Kidney (tissue), 14 donors: ENCODE measurements around the gene ENO3. TPM values are rescaled to one million over a fixed set of nuclear protein-coding genes. Genes with fewer than 3 reads are reported as not detected.

Experiments used
- DNase-seq, 5 donors: peaks; one replicate each; pipeline ENCODE4 v3.0.0-alpha.2; 2013 to 2020
- FAIRE-seq: peaks from 2 replicates; lab custom pipeline; 2012; peaks lifted over from hg19 to GRCh38; lab: Jason Lieb, UNC
- H3K27ac ChIP-seq, 2 donors: one replicate each; pipeline ENCODE4 v1.7.0; 2013; ENCODE audit warnings: low read depth in 2 of 2, low read length in 2 of 2, inconsistent platforms in 1 of 2
- H3K27me3 ChIP-seq: one replicate; pipeline ENCODE4 v1.7.1; 2013; ENCODE audit warnings: low read length, inconsistent platforms; ENCODE audit not compliant: control insufficient read depth, insufficient read depth
- H3K36me3 ChIP-seq, 3 donors: one replicate each; pipeline versions ENCODE4 v1.7.0 to v1.7.1; 2013; ENCODE audit warnings: low read length in 3 of 3, control low read depth in 1 of 3, inconsistent platforms in 1 of 3; ENCODE audit not compliant: insufficient read depth in 3 of 3, control insufficient read depth in 2 of 3
- H3K4me1 ChIP-seq, 3 donors: one replicate each; pipeline versions ENCODE4 v1.7.0 to v1.7.1; 2013; ENCODE audit warnings: low read length in 3 of 3, inconsistent platforms in 1 of 3, low read depth in 1 of 3; ENCODE audit not compliant: control insufficient read depth in 2 of 3, insufficient read depth in 2 of 3
- H3K4me3 ChIP-seq, 3 donors: one replicate each; pipeline versions ENCODE4 v1.7.0 to v1.8.1; 2013; ENCODE audit warnings: low read length in 3 of 3, control low read depth in 1 of 3, inconsistent platforms in 1 of 3
- H3K9ac ChIP-seq, 3 donors: one replicate each; pipeline versions ENCODE4 v1.7.0 to v1.7.1; 2013; ENCODE audit warnings: low read length in 3 of 3, control low read depth in 1 of 3, inconsistent platforms in 1 of 3
- H3K9me3 ChIP-seq, 3 donors: one replicate each; pipeline versions ENCODE4 v1.7.0 to v1.7.1; 2013; ENCODE audit warnings: low read length in 3 of 3, control low read depth in 1 of 3, inconsistent platforms in 1 of 3; ENCODE audit not compliant: control insufficient read depth in 2 of 3, insufficient read depth in 1 of 3
- intact Hi-C: fragments of 100-400 bp; cut with DNase I; formaldehyde crosslinking; loops from one replicate; pipeline ENCODE4 v1.11.1; 2022
- microRNA-seq: library from miRNA; unstranded; fragments of <30 nt; microRNA quantifications from one replicate; pipeline ENCODE4 v1.2.0, GENCODE V29; 2020
- polyA plus RNA-seq: library from polyadenylated mRNA; stranded (reverse); fragments of 350-450 nt; fragmentation: Illumina TruSeq; extraction: RNeasy Lipid Tissue Mini Kit (QIAGEN cat#74804); gene quantifications from one replicate; pipeline ENCODE4 v1.2.3, GENCODE V29; 2014; ENCODE audit warnings: low read depth, low replicate concordance; ENCODE audit not compliant: insufficient read depth
- total RNA-seq: library from RNA; stranded (reverse); fragmentation: NEBNext Ultra II Directional; extraction: Animal tissue kit (Norgen Biotek cat#: 25700); gene quantifications from one replicate; pipeline ENCODE4 v1.2.1, GENCODE V29; 2021
- TF ChIP-seq, protein P1 (sequence below): IDR thresholded peaks from 3 replicates; pipeline ENCODE4 v1.5.1; 2012; ENCODE audit warnings: mild to moderate bottlenecking, moderate library complexity, borderline replicate concordance; ENCODE audit not compliant: insufficient read depth; ENCODE audit errors: extremely low read depth
- donor health status: control.
- donor health status: control.
- donor health status: control.
- donor health status: control.
- donor health status: control.
- donor health status: DM: yes; HTN: yes; CAD: no.
- donor health status: Normal renal cell carcinoma (clear cell type).

The ENO3 gene
- total and polyA plus RNA-seq, 2 donors from 2014 or later, result 6.9 to 17.8 TPM

DNA sequence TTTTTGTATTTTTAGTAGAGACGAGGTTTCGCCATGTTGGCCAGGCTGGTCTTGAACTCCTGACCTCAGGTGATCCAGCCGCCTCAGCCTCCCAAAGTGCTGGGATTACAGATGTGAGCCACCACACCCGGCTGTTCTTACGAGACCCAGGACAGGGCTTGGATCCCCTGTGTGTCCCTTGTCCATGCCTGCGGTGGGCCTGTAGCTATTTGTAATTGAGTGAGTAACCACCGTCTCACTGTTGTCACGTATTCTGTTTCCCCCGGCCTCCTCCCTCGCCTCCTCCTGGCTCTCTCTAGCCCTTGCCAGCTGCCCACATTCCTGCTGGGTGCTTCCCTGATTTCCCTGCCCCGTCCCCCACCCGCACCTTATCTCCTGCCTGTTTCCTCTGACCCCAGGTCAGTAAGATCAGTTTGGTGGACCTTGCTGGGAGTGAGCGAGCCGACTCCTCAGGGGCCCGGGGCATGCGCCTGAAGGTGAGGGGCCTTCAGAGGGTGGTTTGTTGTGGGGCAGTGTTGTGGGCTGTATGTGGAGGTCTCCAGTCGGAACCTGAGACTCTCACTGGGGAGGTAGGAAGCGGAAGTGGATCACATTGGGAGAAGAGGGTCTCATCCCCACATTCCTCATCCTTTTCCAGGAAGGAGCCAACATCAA is 52.4 kb downstream of the ENO3 start:
- H3K9ac ChIP-seq, result no peak overlapping the region
- no peaks in the 10 kb centered on the region for H3K9me3 ChIP-seq
- H3K4me3 ChIP-seq, result no peak overlapping the region
- peaks cover 0 to 15% (median 0%) of the 10 kb centered on the region in 3 donors for H3K4me1 ChIP-seq
- no peak for DNase-seq
- FAIRE-seq, result no peak
- intact Hi-C loops, result no loop called here
- H3K27me3 ChIP-seq, result no peaks in the 10 kb centered on the region
- TF ChIP-seq, protein P1, sequence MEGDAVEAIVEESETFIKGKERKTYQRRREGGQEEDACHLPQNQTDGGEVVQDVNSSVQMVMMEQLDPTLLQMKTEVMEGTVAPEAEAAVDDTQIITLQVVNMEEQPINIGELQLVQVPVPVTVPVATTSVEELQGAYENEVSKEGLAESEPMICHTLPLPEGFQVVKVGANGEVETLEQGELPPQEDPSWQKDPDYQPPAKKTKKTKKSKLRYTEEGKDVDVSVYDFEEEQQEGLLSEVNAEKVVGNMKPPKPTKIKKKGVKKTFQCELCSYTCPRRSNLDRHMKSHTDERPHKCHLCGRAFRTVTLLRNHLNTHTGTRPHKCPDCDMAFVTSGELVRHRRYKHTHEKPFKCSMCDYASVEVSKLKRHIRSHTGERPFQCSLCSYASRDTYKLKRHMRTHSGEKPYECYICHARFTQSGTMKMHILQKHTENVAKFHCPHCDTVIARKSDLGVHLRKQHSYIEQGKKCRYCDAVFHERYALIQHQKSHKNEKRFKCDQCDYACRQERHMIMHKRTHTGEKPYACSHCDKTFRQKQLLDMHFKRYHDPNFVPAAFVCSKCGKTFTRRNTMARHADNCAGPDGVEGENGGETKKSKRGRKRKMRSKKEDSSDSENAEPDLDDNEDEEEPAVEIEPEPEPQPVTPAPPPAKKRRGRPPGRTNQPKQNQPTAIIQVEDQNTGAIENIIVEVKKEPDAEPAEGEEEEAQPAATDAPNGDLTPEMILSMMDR, result no peak
- H3K36me3 ChIP-seq, result peaks cover 2 to 61% (median 52%) of the 10 kb centered on the region in 3 donors
- no peak overlapping the region for H3K27ac ChIP-seq

Small RNA genes within 50 kb of the gene (microRNA-seq; reads per million reads assigned to microRNA genes)
- gene MIR6864, result not detected
- gene MIR6865, result not detected

Other genes starting within 250 kb of the ENO3 start
- gene PELP1, start 247.0 kb upstream of the ENO3 start, total RNA-seq, result 49.0 TPM
- 20.9 TPM for gene PELP1, start 247.0 kb upstream of the ENO3 start, polyA plus RNA-seq
- 63.1 TPM for gene ARRB2, start 240.5 kb upstream of the ENO3 start, total RNA-seq
- 32.8 TPM for gene ARRB2, start 240.5 kb upstream of the ENO3 start, polyA plus RNA-seq
- 19.0 TPM for gene MED11, start 219.7 kb upstream of the ENO3 start, total RNA-seq
- 58.4 TPM for gene MED11, start 219.7 kb upstream of the ENO3 start, polyA plus RNA-seq
- 5.1 TPM for gene ZMYND15, start 211.3 kb upstream of the ENO3 start, total RNA-seq
- gene ZMYND15, start 211.3 kb upstream of the ENO3 start, polyA plus RNA-seq, result 1.3 TPM
- gene CXCL16, start 211.2 kb upstream of the ENO3 start, total RNA-seq, result 83.0 TPM
- 22.5 TPM for gene CXCL16, start 211.2 kb upstream of the ENO3 start, polyA plus RNA-seq
- 0.88 TPM for gene TM4SF5, start 179.2 kb upstream of the ENO3 start, total RNA-seq
- gene TM4SF5, start 179.2 kb upstream of the ENO3 start, polyA plus RNA-seq, result 31.3 TPM
- 3.0 TPM for gene VMO1, start 164.8 kb upstream of the ENO3 start, total RNA-seq
- gene VMO1, start 164.8 kb upstream of the ENO3 start, polyA plus RNA-seq, result 2.5 TPM
- 0.35 TPM for gene GLTPD2, start 162.2 kb upstream of the ENO3 start, total RNA-seq
- gene GLTPD2, start 162.2 kb upstream of the ENO3 start, polyA plus RNA-seq, result 12.5 TPM
- gene PSMB6, start 155.0 kb upstream of the ENO3 start, total RNA-seq, result 103 TPM
- gene PSMB6, start 155.0 kb upstream of the ENO3 start, polyA plus RNA-seq, result 317 TPM
- gene PLD2, start 144.0 kb upstream of the ENO3 start, total RNA-seq, result 45.4 TPM
- 9.2 TPM for gene PLD2, start 144.0 kb upstream of the ENO3 start, polyA plus RNA-seq
- gene MINK1, start 117.8 kb upstream of the ENO3 start, total RNA-seq, result 118 TPM
- gene MINK1, start 117.8 kb upstream of the ENO3 start, polyA plus RNA-seq, result 21.2 TPM
- gene C17orf107, start 51.6 kb upstream of the ENO3 start, total RNA-seq, result 4.4 TPM
- 2.5 TPM for gene C17orf107, start 51.6 kb upstream of the ENO3 start, polyA plus RNA-seq
- gene CHRNE, start 48.0 kb upstream of the ENO3 start, total RNA-seq, result 1.3 TPM
- 0.82 TPM for gene CHRNE, start 48.0 kb upstream of the ENO3 start, polyA plus RNA-seq
- gene GP1BA, start 18.8 kb upstream of the ENO3 start, total RNA-seq, result not detected
- not detected for gene GP1BA, start 18.8 kb upstream of the ENO3 start, polyA plus RNA-seq
- 60.0 TPM for gene SLC25A11, start 11.1 kb upstream of the ENO3 start, total RNA-seq
- 173 TPM for gene SLC25A11, start 11.1 kb upstream of the ENO3 start, polyA plus RNA-seq
- gene RNF167, start 10.9 kb upstream of the ENO3 start, total RNA-seq, result 95.0 TPM
- 188 TPM for gene RNF167, start 10.9 kb upstream of the ENO3 start, polyA plus RNA-seq
- 496 TPM for gene PFN1, start 2.6 kb upstream of the ENO3 start, total RNA-seq
- 614 TPM for gene PFN1, start 2.6 kb upstream of the ENO3 start, polyA plus RNA-seq
- 73.6 TPM for gene SPAG7, start 16.7 kb downstream of the ENO3 start, total RNA-seq
- gene SPAG7, start 16.7 kb downstream of the ENO3 start, polyA plus RNA-seq, result 157 TPM
- 47.1 TPM for gene CAMTA2, start 36.6 kb downstream of the ENO3 start, total RNA-seq
- gene CAMTA2, start 36.6 kb downstream of the ENO3 start, polyA plus RNA-seq, result 40.1 TPM
- 1.5 TPM for gene INCA1, start 46.4 kb downstream of the ENO3 start, total RNA-seq
- 1.6 TPM for gene INCA1, start 46.4 kb downstream of the ENO3 start, polyA plus RNA-seq
- 168 TPM for gene KIF1C, start 46.8 kb downstream of the ENO3 start, total RNA-seq
- 69.6 TPM for gene KIF1C, start 46.8 kb downstream of the ENO3 start, polyA plus RNA-seq
- gene SLC52A1, start 84.3 kb downstream of the ENO3 start, total RNA-seq, result 0.19 TPM
- 0.90 TPM for gene SLC52A1, start 84.3 kb downstream of the ENO3 start, polyA plus RNA-seq
- 10.0 TPM for gene ZFP3, start 127.3 kb downstream of the ENO3 start, total RNA-seq
- 3.4 TPM for gene ZFP3, start 127.3 kb downstream of the ENO3 start, polyA plus RNA-seq
- gene ZNF232, start 160.8 kb downstream of the ENO3 start, total RNA-seq, result 8.0 TPM
- 6.9 TPM for gene ZNF232, start 160.8 kb downstream of the ENO3 start, polyA plus RNA-seq
- 0.19 TPM for gene USP6, start 164.9 kb downstream of the ENO3 start, total RNA-seq
- gene USP6, start 164.9 kb downstream of the ENO3 start, polyA plus RNA-seq, result 0.06 TPM
- gene ZNF594, start 240.7 kb downstream of the ENO3 start, total RNA-seq, result 12.3 TPM
- gene ZNF594, start 240.7 kb downstream of the ENO3 start, polyA plus RNA-seq, result 1.9 TPM